ENCODE results near the gene CMPK2. TPM values are rescaled to one million over a fixed set of nuclear protein-coding genes. Genes with fewer than 3 reads are reported as not detected.

CMPK2 gene
- total and polyA plus RNA-seq, 4 donors: 2.4 to 7.4 (median 4.5) TPM

- ATAC-seq (ENCODE audit: low FRiP score) (no peak), DNase-seq (no peak)
- Histone ChIP-seq H3K4me1 (ENCODE audit: control insufficient read depth in 1 of 2, insufficient read depth in 2 of 2, low read length in 2 of 2) (no peaks in the 10 kb centered on the region), H3K9me3 (ENCODE audit: control insufficient read depth, low read length) (no peaks in the 10 kb centered on the region), H3K27ac (ENCODE audit: low read depth in 1 of 2, low read length in 2 of 2) (no peak overlapping the region), H3K27me3 (ENCODE audit: control insufficient read depth in 1 of 2, insufficient read depth in 2 of 2, low read length in 1 of 2) (no peaks in the 10 kb centered on the region), H3K4me3 (ENCODE audit: low read length in 2 of 2) (no peak overlapping the region), H3K36me3 (ENCODE audit: control insufficient read depth in 1 of 2, insufficient read depth in 2 of 2, low read length in 1 of 2) (no peaks in the 10 kb centered on the region)
- 82 to 90% methylated on average over 2 of the region's 2 CpGs for WGBS, 2 donors
- intact Hi-C loops (cut with DNase I): no loop called here
These were observed 19.8 kb upstream of the CMPK2 start for GRCh38 chr2:6885551-6885950.

DNA sequence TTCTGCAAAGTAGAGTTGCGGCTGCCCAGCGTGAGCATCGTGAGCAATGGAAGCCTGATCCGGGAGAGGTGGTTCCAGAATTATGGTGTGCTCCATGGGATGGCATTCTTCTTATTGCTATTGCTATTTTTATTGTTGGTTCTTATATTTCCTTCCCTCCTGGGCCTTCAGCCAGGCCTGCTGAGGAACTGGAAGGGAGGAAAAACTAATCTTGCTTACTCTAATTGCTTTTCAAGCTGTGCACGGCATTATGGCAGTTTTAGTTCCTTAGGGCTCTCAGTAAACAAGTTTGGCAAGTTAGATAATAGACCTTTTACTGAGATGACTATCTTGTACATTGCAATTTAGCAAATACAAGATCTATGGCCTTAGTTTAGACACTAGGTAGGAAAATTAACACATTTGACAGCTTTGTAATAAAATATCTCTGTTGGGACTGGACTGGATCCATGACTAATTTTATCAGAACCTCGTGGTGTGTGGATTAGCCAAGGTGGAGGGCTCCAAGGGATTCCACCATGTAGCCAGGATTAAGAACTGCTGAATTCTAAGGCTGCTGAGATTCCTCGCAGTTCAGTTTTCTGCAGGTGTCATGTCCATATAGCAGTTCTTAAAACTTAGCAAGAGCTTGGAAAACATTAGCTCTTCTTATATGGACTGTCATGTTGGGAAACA lies 17.9 kb upstream of the CMPK2 start:
- Histone ChIP-seq H3K9me3 (ENCODE audit: control insufficient read depth, low read length) (no peaks in the 10 kb centered on the region), H3K4me1 (ENCODE audit: control insufficient read depth in 1 of 2, insufficient read depth in 2 of 2, low read length in 2 of 2) (no peaks in the 10 kb centered on the region), H3K27me3 (ENCODE audit: control insufficient read depth in 1 of 2, insufficient read depth in 2 of 2, low read length in 1 of 2) (no peaks in the 10 kb centered on the region), H3K36me3 (ENCODE audit: control insufficient read depth in 1 of 2, insufficient read depth in 2 of 2, low read length in 1 of 2) (no peaks in the 10 kb centered on the region), H3K27ac (ENCODE audit: low read depth in 1 of 2, low read length in 2 of 2) (no peak overlapping the region), H3K4me3 (ENCODE audit: low read length in 2 of 2) (no peak overlapping the region)
- intact Hi-C loops (cut with DNase I): no loop called here
- DNase-seq (no peak), ATAC-seq (ENCODE audit: low FRiP score) (no peak)
- 77% methylated on average over 7 of the region's 7 CpGs for WGBS, 2 donors

- H3K9me3 ChIP-seq (ENCODE audit: control insufficient read depth, low read length): no peaks in the 10 kb centered on the region
- intact Hi-C loops (cut with DNase I): no loop called here
- no peak overlapping the region for H3K27ac ChIP-seq (ENCODE audit: low read depth in 1 of 2, low read length in 2 of 2)
- H3K27me3 ChIP-seq (ENCODE audit: control insufficient read depth in 1 of 2, insufficient read depth in 2 of 2, low read length in 1 of 2): no peaks in the 10 kb centered on the region
- ATAC-seq (ENCODE audit: low FRiP score) (no peak), DNase-seq (no peak)
- H3K4me1 ChIP-seq (ENCODE audit: control insufficient read depth in 1 of 2, insufficient read depth in 2 of 2, low read length in 2 of 2): no peaks in the 10 kb centered on the region
- H3K36me3 ChIP-seq (ENCODE audit: control insufficient read depth in 1 of 2, insufficient read depth in 2 of 2, low read length in 1 of 2): no peaks in the 10 kb centered on the region
- no peak overlapping the region for H3K4me3 ChIP-seq (ENCODE audit: low read length in 2 of 2)
- 94 to 96% methylated on average over 5 of the region's 5 CpGs for WGBS, 2 donors
These were observed 15.8 kb upstream of the CMPK2 start for GRCh38 chr2:6881516-6881915.

DNA sequence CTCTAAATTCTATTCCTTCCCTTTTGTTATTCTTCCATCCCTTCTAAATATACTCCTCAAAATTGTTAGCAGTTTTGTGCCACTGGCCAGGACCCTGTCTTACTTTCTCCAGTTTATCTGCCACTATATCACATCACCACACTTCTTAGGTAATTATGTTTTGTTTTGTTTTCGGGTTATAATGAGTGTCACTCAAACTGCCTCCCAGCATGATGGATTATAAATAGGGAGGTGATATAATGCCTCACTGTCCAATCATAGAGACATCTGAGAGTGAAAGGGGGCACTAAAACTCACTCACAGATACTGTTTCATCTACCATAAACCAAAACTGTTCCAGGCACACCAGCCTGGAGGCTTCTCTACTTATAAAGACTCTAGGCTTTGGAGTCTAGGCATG lies 15.3 kb upstream of the CMPK2 start:
- no peak overlapping the region for H3K27ac ChIP-seq (ENCODE audit: low read depth in 1 of 2, low read length in 2 of 2)
- no peaks in the 10 kb centered on the region for H3K36me3 ChIP-seq (ENCODE audit: control insufficient read depth in 1 of 2, insufficient read depth in 2 of 2, low read length in 1 of 2)
- no peaks in the 10 kb centered on the region for H3K9me3 ChIP-seq (ENCODE audit: control insufficient read depth, low read length)
- no peaks in the 10 kb centered on the region for H3K4me1 ChIP-seq (ENCODE audit: control insufficient read depth in 1 of 2, insufficient read depth in 2 of 2, low read length in 2 of 2)
- no peak overlapping the region for H3K4me3 ChIP-seq (ENCODE audit: low read length in 2 of 2)
- no peak for DNase-seq
- 87 to 95% methylated on average over 1 of the region's 1 CpG for WGBS, 2 donors
- no peaks in the 10 kb centered on the region for H3K27me3 ChIP-seq (ENCODE audit: control insufficient read depth in 1 of 2, insufficient read depth in 2 of 2, low read length in 1 of 2)
- intact Hi-C loops (cut with DNase I): no loop called here
- ATAC-seq (ENCODE audit: low FRiP score): no peak

DNA sequence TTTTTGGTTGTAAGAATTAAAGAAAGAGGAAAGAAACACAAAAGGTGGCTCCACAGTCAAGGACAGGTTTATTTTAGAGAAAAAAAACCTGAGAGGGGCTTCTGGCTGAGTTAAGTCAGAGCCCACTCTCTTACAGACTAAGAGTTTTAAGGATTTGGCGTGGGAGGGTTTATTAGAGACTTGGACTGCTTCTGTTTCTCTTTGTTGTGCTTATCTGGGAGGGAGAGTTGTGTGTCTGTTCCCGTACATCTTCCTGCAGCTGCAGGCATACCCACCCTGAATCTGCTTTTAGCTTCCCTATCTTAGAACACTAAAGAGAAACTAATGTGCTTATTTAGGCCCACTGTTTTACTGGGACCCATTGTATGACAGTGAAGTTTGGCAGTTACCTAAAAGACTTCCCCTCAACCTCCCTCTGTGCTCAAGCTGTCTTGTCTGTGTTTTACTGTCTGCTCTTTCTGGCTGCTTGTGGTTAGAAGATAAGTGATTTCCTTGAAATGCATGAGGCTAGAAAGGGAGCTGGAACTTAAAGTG lies 14.6 kb upstream of the CMPK2 start:
- no peaks in the 10 kb centered on the region for H3K4me1 ChIP-seq (ENCODE audit: control insufficient read depth in 1 of 2, insufficient read depth in 2 of 2, low read length in 2 of 2)
- H3K9me3 ChIP-seq (ENCODE audit: control insufficient read depth, low read length): no peaks in the 10 kb centered on the region
- intact Hi-C loops (cut with DNase I): no loop called here
- H3K4me3 ChIP-seq (ENCODE audit: low read length in 2 of 2): no peak overlapping the region
- H3K36me3 ChIP-seq (ENCODE audit: control insufficient read depth in 1 of 2, insufficient read depth in 2 of 2, low read length in 1 of 2): no peaks in the 10 kb centered on the region
- no peaks in the 10 kb centered on the region for H3K27me3 ChIP-seq (ENCODE audit: control insufficient read depth in 1 of 2, insufficient read depth in 2 of 2, low read length in 1 of 2)
- ATAC-seq (ENCODE audit: low FRiP score) (no peak), DNase-seq (no peak)
- WGBS, 2 donors: 97 to 98% methylated on average over 2 of the region's 2 CpGs
- H3K27ac ChIP-seq (ENCODE audit: low read depth in 1 of 2, low read length in 2 of 2): no peak overlapping the region

DNA sequence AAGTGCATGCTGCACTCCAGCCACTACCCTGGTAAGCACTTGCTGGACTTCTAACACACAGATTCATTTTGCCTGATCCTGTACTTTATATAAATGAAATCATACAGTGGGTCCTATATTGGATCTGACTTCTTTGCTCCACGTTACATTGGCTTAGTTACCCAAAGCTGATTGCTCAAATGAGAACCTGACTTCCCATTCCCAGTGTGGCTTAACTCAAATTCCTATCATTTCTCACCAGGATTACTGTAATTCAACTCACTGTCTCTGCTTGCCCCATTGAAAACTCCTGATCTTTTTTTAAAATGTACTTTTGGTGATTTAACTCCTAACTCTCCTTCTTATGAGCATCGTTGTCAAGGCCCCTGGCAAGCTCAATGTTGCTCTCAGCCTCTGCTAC lies 13.3 kb upstream of the CMPK2 start:
- no peaks in the 10 kb centered on the region for H3K36me3 ChIP-seq (ENCODE audit: control insufficient read depth in 1 of 2, insufficient read depth in 2 of 2, low read length in 1 of 2)
- intact Hi-C loops (cut with DNase I): no loop called here
- ATAC-seq (ENCODE audit: low FRiP score): no peak
- peaks cover under 1% of the 10 kb centered on the region for H3K9me3 ChIP-seq (ENCODE audit: control insufficient read depth, low read length)
- WGBS, 2 donors: 84 to 86% methylated on average over 2 of the region's 2 CpGs
- H3K4me1 ChIP-seq (ENCODE audit: control insufficient read depth in 1 of 2, insufficient read depth in 2 of 2, low read length in 2 of 2): no peaks in the 10 kb centered on the region
- H3K27me3 ChIP-seq (ENCODE audit: control insufficient read depth in 1 of 2, insufficient read depth in 2 of 2, low read length in 1 of 2): no peaks in the 10 kb centered on the region
- H3K4me3 ChIP-seq (ENCODE audit: low read length in 2 of 2): no peak overlapping the region
- no peak for DNase-seq
- no peak overlapping the region for H3K27ac ChIP-seq (ENCODE audit: low read depth in 1 of 2, low read length in 2 of 2)

GRCh38 chr2:6878549-6878948 lies 12.8 kb upstream of the CMPK2 start:
- no peaks in the 10 kb centered on the region for H3K4me1 ChIP-seq (ENCODE audit: control insufficient read depth in 1 of 2, insufficient read depth in 2 of 2, low read length in 2 of 2)
- no peak overlapping the region for H3K27ac ChIP-seq (ENCODE audit: low read depth in 1 of 2, low read length in 2 of 2)
- no peaks in the 10 kb centered on the region for H3K36me3 ChIP-seq (ENCODE audit: control insufficient read depth in 1 of 2, insufficient read depth in 2 of 2, low read length in 1 of 2)
- peaks cover 1% of the 10 kb centered on the region for H3K9me3 ChIP-seq (ENCODE audit: control insufficient read depth, low read length)
- ATAC-seq (ENCODE audit: low FRiP score): no peak
- H3K4me3 ChIP-seq (ENCODE audit: low read length in 2 of 2): no peak overlapping the region
- no peaks in the 10 kb centered on the region for H3K27me3 ChIP-seq (ENCODE audit: control insufficient read depth in 1 of 2, insufficient read depth in 2 of 2, low read length in 1 of 2)
- intact Hi-C loops (cut with DNase I): no loop called here
- 86 to 92% methylated on average over 4 of the region's 4 CpGs for WGBS, 2 donors
- DNase-seq: no peak

DNA sequence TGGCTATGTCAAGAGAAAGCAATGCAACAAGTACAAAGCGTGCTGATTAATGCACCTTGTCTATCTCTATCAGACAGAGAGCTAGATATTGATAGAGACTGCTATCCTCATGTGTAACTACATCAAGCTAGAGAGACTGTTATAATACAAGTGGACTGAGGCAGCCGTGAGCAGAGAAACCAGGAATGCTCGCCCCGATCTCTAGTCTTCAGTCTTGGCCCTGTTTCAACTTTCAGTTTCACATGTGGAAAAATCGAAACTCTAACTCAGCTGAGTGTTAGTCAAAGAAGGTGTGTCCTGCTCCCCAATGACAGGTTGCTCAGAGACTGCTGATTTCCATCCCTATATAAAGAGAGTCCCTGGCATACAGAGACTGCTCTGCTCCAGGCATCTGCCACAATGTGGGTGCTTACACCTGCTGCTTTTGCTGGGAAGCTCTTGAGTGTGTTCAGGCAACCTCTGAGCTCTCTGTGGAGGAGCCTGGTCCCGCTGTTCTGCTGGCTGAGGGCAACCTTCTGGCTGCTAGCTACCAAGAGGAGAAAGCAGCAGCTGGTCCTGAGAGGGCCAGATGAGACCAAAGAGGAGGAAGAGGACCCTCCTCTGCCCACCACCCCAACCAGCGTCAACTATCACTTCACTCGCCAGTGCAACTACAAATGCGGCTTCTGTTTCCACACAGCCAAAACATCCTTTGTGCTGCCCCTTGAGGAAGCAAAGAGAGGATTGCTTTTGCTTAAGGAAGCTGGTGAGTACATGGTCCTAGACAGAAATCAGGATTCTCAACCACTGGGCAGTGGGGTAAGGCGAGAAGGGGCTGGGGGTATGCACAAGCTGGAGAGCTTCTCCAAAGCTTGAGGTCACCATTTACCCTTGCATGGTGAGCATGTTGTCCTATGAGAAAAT lies 11.9 kb upstream of the CMPK2 start, which contains the start of gene RSAD2:
Gene RSAD2, plus strand, starts transcription at position 376 of the 903 bp plus-strand sequence. Its CDS starts 24 bp downstream, at position 400.
- ATAC-seq (ENCODE audit: low FRiP score): peak; percentile 83
- no peaks in the 10 kb centered on the region for H3K4me1 ChIP-seq (ENCODE audit: control insufficient read depth in 1 of 2, insufficient read depth in 2 of 2, low read length in 2 of 2)
- H3K36me3 ChIP-seq (ENCODE audit: control insufficient read depth in 1 of 2, insufficient read depth in 2 of 2, low read length in 1 of 2): no peaks in the 10 kb centered on the region
- intact Hi-C loops (cut with DNase I): no loop called here
- 16 to 24% methylated on average over 10 of the region's 10 CpGs for WGBS, 2 donors
- H3K27me3 ChIP-seq (ENCODE audit: control insufficient read depth in 1 of 2, insufficient read depth in 2 of 2, low read length in 1 of 2): no peaks in the 10 kb centered on the region
- H3K9me3 ChIP-seq (ENCODE audit: control insufficient read depth, low read length): peaks cover 1% of the 10 kb centered on the region
- DNase-seq: peak in 1 of 2 donors; percentile 47
- no peak within 1 kb of the TSS for H3K27ac ChIP-seq (ENCODE audit: low read depth in 1 of 2, low read length in 2 of 2)
- H3K4me3 ChIP-seq (ENCODE audit: low read length in 2 of 2): peak within 1 kb of the TSS; percentile 46 to 79
